Neural cell (in vitro differentiated cells): ENCODE data around the gene USP25.

ENCODE experiments used
- EP300 ChIP-seq: fragments of 450-650 bp; conservative IDR thresholded peaks from 2 replicates; pipeline ENCODE4 v1.6.1; 2014; ENCODE audit warnings: antibody characterized with exemption, mild to moderate bottlenecking, moderate library complexity; ENCODE audit not compliant: poor library complexity, severe bottlenecking
- EZH2 ChIP-seq: fragments of 200-600, 300-800 bp; shearing (Covaris generic), sonication (generic); IDR thresholded peaks from 2 replicates; pipeline ENCODE4 v1.6.1; 2014; ENCODE audit warnings: antibody characterized with exemption, low read length, borderline replicate concordance, mild to moderate bottlenecking; ENCODE audit not compliant: insufficient read depth, poor library complexity, severe bottlenecking
- MXI1 ChIP-seq: fragments of 450-650 bp; conservative IDR thresholded peaks from 2 replicates; pipeline ENCODE4 v1.6.1; 2014; ENCODE audit warnings: antibody characterized with exemption, mild to moderate bottlenecking; ENCODE audit not compliant: poor library complexity, severe bottlenecking
- POLR2AphosphoS5 ChIP-seq: IDR thresholded peaks from 2 replicates; pipeline ENCODE4 v1.6.1; 2012
- RAD21 ChIP-seq: fragments of 450-650 bp; conservative IDR thresholded peaks from 2 replicates; pipeline ENCODE4 v1.6.1; 2014; ENCODE audit warnings: antibody characterized with exemption, mild to moderate bottlenecking, moderate library complexity
- SMC3 ChIP-seq: fragments of 450-650 bp; conservative IDR thresholded peaks from 2 replicates; pipeline ENCODE4 v1.6.1; 2014; ENCODE audit warnings: antibody characterized with exemption, mild to moderate bottlenecking, moderate library complexity; ENCODE audit not compliant: poor library complexity
- TAF1 ChIP-seq: IDR thresholded peaks from 2 replicates; pipeline ENCODE4 v1.6.1; 2012; ENCODE audit warnings: low read depth
- TF ChIP-seq, protein P1 (sequence below): IDR thresholded peaks from 2 replicates; pipeline ENCODE4 v1.6.1; 2012; ENCODE audit warnings: borderline replicate concordance
- TF ChIP-seq, protein P2 (sequence below): fragments of 450-650 bp; IDR thresholded peaks from 2 replicates; pipeline ENCODE4 v1.5.1; 2014; ENCODE audit warnings: antibody characterized with exemption, mild to moderate bottlenecking, moderate library complexity; ENCODE audit not compliant: poor library complexity, severe bottlenecking

DNA sequence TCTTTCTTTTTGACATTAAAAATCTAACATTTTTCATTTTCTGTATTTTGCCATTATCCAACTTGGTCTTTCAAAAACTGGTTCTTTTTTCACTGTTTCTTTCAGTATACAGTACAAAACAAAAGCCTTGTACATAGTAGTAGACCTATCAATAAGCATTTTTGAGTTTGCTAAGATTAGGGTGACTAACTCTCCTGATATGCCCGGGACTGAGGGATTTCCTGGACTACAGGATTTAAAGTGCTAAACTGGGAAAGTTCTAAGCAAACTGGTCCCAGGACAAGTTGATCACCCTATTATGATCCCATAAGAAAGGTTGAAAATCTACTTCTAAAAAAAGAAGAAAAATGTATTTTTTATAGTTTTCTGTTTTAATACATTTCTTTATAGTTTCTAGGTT lies 120.9 kb downstream of the USP25 start:
- TF ChIP-seq, protein P1, sequence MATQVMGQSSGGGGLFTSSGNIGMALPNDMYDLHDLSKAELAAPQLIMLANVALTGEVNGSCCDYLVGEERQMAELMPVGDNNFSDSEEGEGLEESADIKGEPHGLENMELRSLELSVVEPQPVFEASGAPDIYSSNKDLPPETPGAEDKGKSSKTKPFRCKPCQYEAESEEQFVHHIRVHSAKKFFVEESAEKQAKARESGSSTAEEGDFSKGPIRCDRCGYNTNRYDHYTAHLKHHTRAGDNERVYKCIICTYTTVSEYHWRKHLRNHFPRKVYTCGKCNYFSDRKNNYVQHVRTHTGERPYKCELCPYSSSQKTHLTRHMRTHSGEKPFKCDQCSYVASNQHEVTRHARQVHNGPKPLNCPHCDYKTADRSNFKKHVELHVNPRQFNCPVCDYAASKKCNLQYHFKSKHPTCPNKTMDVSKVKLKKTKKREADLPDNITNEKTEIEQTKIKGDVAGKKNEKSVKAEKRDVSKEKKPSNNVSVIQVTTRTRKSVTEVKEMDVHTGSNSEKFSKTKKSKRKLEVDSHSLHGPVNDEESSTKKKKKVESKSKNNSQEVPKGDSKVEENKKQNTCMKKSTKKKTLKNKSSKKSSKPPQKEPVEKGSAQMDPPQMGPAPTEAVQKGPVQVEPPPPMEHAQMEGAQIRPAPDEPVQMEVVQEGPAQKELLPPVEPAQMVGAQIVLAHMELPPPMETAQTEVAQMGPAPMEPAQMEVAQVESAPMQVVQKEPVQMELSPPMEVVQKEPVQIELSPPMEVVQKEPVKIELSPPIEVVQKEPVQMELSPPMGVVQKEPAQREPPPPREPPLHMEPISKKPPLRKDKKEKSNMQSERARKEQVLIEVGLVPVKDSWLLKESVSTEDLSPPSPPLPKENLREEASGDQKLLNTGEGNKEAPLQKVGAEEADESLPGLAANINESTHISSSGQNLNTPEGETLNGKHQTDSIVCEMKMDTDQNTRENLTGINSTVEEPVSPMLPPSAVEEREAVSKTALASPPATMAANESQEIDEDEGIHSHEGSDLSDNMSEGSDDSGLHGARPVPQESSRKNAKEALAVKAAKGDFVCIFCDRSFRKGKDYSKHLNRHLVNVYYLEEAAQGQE: no peak
- TF ChIP-seq MXI1 (no peak), EZH2 (no peak), EP300 (no peak), SMC3 (no peak), POLR2AphosphoS5 (no peak), TAF1 (no peak), RAD21 (no peak)
- TF ChIP-seq, protein P2, sequence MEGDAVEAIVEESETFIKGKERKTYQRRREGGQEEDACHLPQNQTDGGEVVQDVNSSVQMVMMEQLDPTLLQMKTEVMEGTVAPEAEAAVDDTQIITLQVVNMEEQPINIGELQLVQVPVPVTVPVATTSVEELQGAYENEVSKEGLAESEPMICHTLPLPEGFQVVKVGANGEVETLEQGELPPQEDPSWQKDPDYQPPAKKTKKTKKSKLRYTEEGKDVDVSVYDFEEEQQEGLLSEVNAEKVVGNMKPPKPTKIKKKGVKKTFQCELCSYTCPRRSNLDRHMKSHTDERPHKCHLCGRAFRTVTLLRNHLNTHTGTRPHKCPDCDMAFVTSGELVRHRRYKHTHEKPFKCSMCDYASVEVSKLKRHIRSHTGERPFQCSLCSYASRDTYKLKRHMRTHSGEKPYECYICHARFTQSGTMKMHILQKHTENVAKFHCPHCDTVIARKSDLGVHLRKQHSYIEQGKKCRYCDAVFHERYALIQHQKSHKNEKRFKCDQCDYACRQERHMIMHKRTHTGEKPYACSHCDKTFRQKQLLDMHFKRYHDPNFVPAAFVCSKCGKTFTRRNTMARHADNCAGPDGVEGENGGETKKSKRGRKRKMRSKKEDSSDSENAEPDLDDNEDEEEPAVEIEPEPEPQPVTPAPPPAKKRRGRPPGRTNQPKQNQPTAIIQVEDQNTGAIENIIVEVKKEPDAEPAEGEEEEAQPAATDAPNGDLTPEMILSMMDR: no peak
